Keratinocyte (primary cell): Measurements from ENCODE around the gene DUSP6. TPM values are rescaled to one million over a fixed set of nuclear protein-coding genes. Genes with fewer than 3 reads are reported as not detected.

ENCODE experiments used
- DNase-seq: peaks from one replicate; pipeline ENCODE4 v3.0.0-alpha.2; 2011; ENCODE audit warnings: low read depth, missing footprints, low spot score
- FAIRE-seq: peaks from 2 replicates; lab custom pipeline; 2011; peaks lifted over from hg19 to GRCh38; lab: Jason Lieb, UNC
- H2AFZ ChIP-seq: 2 replicates; pipeline ENCODE4 v1.6.0; 2012; ENCODE audit warnings: low read length, control low read depth, inconsistent platforms; ENCODE audit not compliant: control insufficient read depth
- H3K27ac ChIP-seq: 2 replicates; pipeline ENCODE4 v1.5.1; 2011; ENCODE audit warnings: low read length; ENCODE audit not compliant: control insufficient read depth, insufficient read depth
- H3K27me3 ChIP-seq: 3 replicates; pipeline ENCODE4 v1.6.0; 2011; ENCODE audit warnings: low read length; ENCODE audit not compliant: control insufficient read depth, insufficient read depth; ENCODE audit errors: extremely low read depth
- H3K36me3 ChIP-seq, 2 experiments: 2 replicates in 1 of 2; 3 replicates in 1 of 2; pipeline ENCODE4 v1.5.1; 2011; ENCODE audit warnings: low read length in 2 of 2, mild to moderate bottlenecking in 1 of 2; ENCODE audit not compliant: control insufficient read depth in 2 of 2, insufficient read depth in 2 of 2; ENCODE audit errors: extremely low read depth in 1 of 2
- H3K4me1 ChIP-seq: 3 replicates; pipeline ENCODE4 v1.5.1; 2011; ENCODE audit warnings: low read length; ENCODE audit not compliant: control insufficient read depth, insufficient read depth; ENCODE audit errors: extremely low read depth
- H3K4me2 ChIP-seq: 3 replicates; pipeline ENCODE4 v1.6.0; 2011; ENCODE audit warnings: low read depth, low read length; ENCODE audit not compliant: control insufficient read depth, insufficient read depth; ENCODE audit errors: extremely low read depth
- H3K4me3 ChIP-seq, 3 experiments: fragments of 200-600 bp in 1 of 3; sonication (generic) in 1 of 3; 2 replicates in 2 of 3; 3 replicates in 1 of 3; pipeline ENCODE4 v1.5.1; 2011 to 2016; ENCODE audit warnings: low read length in 3 of 3, mild to moderate bottlenecking in 3 of 3, control low read depth in 2 of 3, inconsistent platforms in 1 of 3, low read depth in 1 of 3, mixed read lengths in 1 of 3, mixed run types in 1 of 3, moderate library complexity in 1 of 3; ENCODE audit not compliant: control insufficient read depth in 2 of 3, insufficient read depth in 2 of 3; ENCODE audit errors: extremely low read depth in 1 of 3
- H3K79me2 ChIP-seq: 2 replicates; pipeline ENCODE4 v1.6.0; 2012; ENCODE audit warnings: low read length; ENCODE audit not compliant: control insufficient read depth, insufficient read depth
- H3K9ac ChIP-seq: 3 replicates; pipeline ENCODE4 v1.6.0; 2011; ENCODE audit warnings: low read length; ENCODE audit not compliant: control insufficient read depth, insufficient read depth; ENCODE audit errors: extremely low read depth
- H3K9me1 ChIP-seq: 3 replicates; pipeline ENCODE4 v1.6.0; 2011; ENCODE audit warnings: low read length; ENCODE audit not compliant: control insufficient read depth, insufficient read depth; ENCODE audit errors: extremely low read depth
- H3K9me3 ChIP-seq: 2 replicates; pipeline ENCODE4 v1.5.1; 2012; ENCODE audit warnings: low read depth, low read length; ENCODE audit not compliant: control insufficient read depth
- H4K20me1 ChIP-seq: 3 replicates; pipeline ENCODE4 v1.6.0; 2011; ENCODE audit warnings: low read length; ENCODE audit not compliant: control insufficient read depth, insufficient read depth; ENCODE audit errors: extremely low read depth
- CTCF ChIP-seq, 3 experiments: IDR thresholded peaks in 1 of 3; conservative IDR thresholded peaks in 1 of 3; optimal IDR thresholded peaks in 1 of 3; 2 replicates in 2 of 3; 3 replicates in 1 of 3; pipeline versions ENCODE3 to v1.5.1; 2011; ENCODE audit warnings: low read length in 3 of 3, mild to moderate bottlenecking in 3 of 3, moderate library complexity in 2 of 3, control low read depth in 1 of 3, inconsistent platforms in 1 of 3; ENCODE audit not compliant: insufficient read depth in 2 of 3; ENCODE audit errors: extremely low read depth in 1 of 3
- EZH2 ChIP-seq: IDR thresholded peaks from one replicate; pipeline ENCODE4 v1.6.1; 2012; ENCODE audit warnings: inconsistent platforms, mild to moderate bottlenecking, low read length, moderate library complexity
- dilution Hi-C: fragments of 300-500 bp; cut with MboI; formaldehyde crosslinking; loops from one replicate; pipeline ENCODE4 v1.7.0; 2020; ENCODE audit warnings: low sequenced_read_pairs; ENCODE audit not compliant: extremely low pct_ligation_motif_present
- polyA plus RNA-seq, 5 experiments: library from polyadenylated mRNA; depleted of rRNA in 3 of 5; stranded (reverse) in 3 of 5; stranded (forward) in 1 of 5; unstranded in 1 of 5; fragments of >200 nt; gene quantifications; 1 replicate in 1 of 5; 2 replicates in 3 of 5; 3 replicates in 1 of 5; pipeline versions ENCODE4 v1.2.1 to v1.2.3, GENCODE V29; 2011 to 2012; ENCODE audit warnings: missing spikeins in 2 of 5, low read depth in 1 of 5, low replicate concordance in 1 of 5

DUSP6 gene
- polyA plus RNA-seq, 1 donor (not counting 4 experiments of a cell fraction or from before 2014, with no cell fraction given) = 221 TPM

DNA sequence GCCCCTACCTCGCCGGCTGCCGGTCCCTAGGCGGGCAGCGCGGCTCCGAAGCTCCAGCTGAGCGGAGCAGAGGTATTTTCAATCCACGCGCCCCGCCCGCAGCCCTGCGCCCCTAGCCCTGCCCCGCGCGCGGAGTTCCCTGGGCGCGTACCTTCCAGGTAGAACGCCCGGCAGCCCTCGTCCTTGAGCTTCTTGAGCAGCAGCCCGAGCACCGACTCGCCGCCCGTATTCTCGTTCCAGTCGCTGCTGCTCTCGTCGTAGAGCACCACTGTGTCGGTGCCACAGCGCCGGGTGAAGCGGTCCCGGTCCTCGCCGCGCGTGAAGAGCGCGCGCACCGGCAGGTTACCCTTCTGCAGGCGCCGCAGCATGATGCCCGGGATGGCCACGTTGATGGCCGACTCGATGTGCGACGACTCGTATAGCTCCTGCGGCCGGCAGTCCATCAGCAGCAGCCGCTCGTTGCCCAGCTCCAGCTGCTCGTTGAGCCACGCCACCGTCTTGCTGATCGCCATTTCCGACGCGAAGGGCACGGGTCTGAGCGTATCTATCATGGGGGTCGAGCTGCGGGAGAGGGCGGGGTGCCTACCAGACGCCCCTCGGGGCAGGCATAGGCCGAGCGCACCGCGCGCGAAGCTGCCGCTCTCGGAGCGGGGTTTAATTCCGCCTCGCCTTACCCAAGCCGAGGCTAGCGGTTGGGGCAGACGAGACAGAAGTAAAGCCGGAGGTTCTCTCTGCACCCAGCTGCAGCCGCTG, 636 bp downstream of the DUSP6 start:
- TF ChIP-seq EZH2 (no peak), CTCF (optimal IDR thresholded peaks at IDR 0.05 in 1 of 3, IDR thresholded peaks at IDR 0.05 in 1 of 3, conservative IDR thresholded peaks at IDR 0.05 in 1 of 3; ENCODE audit: extremely low read depth in 1 of 3, insufficient read depth in 2 of 3, low read length in 3 of 3) (no peak)
- peaks cover 36% of the 10 kb centered on the region for H4K20me1 ChIP-seq
- no peak overlapping the region for H3K4me2 ChIP-seq
- FAIRE-seq (no peak), DNase-seq (no peak)
- H3K27me3 ChIP-seq = no peaks in the 10 kb centered on the region
- peaks cover 18 to 31% of the 10 kb centered on the region in 2 experiments for H3K36me3 ChIP-seq
- H3K79me2 ChIP-seq = peaks cover 50% of the 10 kb centered on the region
- peak overlapping the region; percentile 84 to 99 (median 98) for H3K4me3 ChIP-seq
- H3K9ac ChIP-seq = peak overlapping the region; percentile 89
- dilution Hi-C loops = no loop called here
- H3K9me3 ChIP-seq = no peaks in the 10 kb centered on the region
- no peak overlapping the region for H2AFZ ChIP-seq
- no peaks in the 10 kb centered on the region for H3K9me1 ChIP-seq
- peak overlapping the region; percentile 83 for H3K27ac ChIP-seq
- peaks cover 44% of the 10 kb centered on the region for H3K4me1 ChIP-seq

GRCh38 chr12:89350630-89351488, 1.4 kb downstream of the DUSP6 start:
- Histone ChIP-seq H3K4me1 (peaks cover 43% of the 10 kb centered on the region), H3K27me3 (no peaks in the 10 kb centered on the region), H3K4me2 (peak overlapping the region; percentile 78), H3K9me3 (no peaks in the 10 kb centered on the region), H2AFZ (no peak overlapping the region), H3K9ac (peak overlapping the region; percentile 89), H4K20me1 (peaks cover 36% of the 10 kb centered on the region), H3K27ac (peak overlapping the region; percentile 83), H3K36me3 (peaks cover 18 to 31% of the 10 kb centered on the region in 2 experiments), H3K4me3 (peak overlapping the region; percentile 84 to 99 (median 98)), H3K9me1 (no peaks in the 10 kb centered on the region), H3K79me2 (peaks cover 50% of the 10 kb centered on the region)
- FAIRE-seq (peak; percentile 55), DNase-seq (no peak)
- TF ChIP-seq EZH2 (no peak), CTCF (optimal IDR thresholded peaks at IDR 0.05 in 1 of 3, IDR thresholded peaks at IDR 0.05 in 1 of 3, conservative IDR thresholded peaks at IDR 0.05 in 1 of 3; ENCODE audit: extremely low read depth in 1 of 3, insufficient read depth in 2 of 3, low read length in 3 of 3) (no peak)
- dilution Hi-C loops = no loop called here
